ENCODE measurements around the gene COL1A2.

DNA sequence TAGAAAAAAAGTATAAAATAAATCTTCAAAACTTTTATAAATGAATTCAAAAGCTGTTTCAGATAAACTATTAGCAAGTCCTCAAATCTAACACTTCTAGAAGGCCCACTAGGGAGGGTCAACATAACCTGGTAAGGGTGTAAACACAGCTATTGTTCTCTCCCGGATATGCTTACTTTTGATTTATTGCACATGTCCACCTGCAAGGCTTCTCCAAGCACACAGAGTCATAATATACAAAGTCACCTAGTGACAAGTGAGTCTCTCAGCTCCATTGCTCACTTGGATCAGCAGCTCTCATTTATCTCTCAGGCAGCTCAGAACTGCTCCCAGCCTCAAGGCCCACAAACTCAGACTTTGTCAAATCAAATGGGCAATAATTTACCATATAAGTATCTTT is 44.0 kb upstream of the COL1A2 start:
- TF ChIP-seq, protein P1, sequence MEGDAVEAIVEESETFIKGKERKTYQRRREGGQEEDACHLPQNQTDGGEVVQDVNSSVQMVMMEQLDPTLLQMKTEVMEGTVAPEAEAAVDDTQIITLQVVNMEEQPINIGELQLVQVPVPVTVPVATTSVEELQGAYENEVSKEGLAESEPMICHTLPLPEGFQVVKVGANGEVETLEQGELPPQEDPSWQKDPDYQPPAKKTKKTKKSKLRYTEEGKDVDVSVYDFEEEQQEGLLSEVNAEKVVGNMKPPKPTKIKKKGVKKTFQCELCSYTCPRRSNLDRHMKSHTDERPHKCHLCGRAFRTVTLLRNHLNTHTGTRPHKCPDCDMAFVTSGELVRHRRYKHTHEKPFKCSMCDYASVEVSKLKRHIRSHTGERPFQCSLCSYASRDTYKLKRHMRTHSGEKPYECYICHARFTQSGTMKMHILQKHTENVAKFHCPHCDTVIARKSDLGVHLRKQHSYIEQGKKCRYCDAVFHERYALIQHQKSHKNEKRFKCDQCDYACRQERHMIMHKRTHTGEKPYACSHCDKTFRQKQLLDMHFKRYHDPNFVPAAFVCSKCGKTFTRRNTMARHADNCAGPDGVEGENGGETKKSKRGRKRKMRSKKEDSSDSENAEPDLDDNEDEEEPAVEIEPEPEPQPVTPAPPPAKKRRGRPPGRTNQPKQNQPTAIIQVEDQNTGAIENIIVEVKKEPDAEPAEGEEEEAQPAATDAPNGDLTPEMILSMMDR (IDR thresholded peaks at IDR 0.05) = no peak
- TF ChIP-seq EZH2 (IDR thresholded peaks at IDR 0.05; ENCODE audit: borderline replicate concordance, insufficient read depth, low read depth, low read length, poor library complexity, severe bottlenecking) = no peak
